Mesothelial cell of epicardium (in vitro differentiated cells): Measurements from ENCODE around the gene MAPK8IP3. TPM values are rescaled to one million over a fixed set of nuclear protein-coding genes. Genes with fewer than 3 reads are reported as not detected.

Experiments used
- DNase-seq, 2 experiments: peaks; one replicate each; pipeline ENCODE4 v3.0.0; 2021; ENCODE audit warnings: low spot score in 2 of 2; ENCODE audit not compliant: unreplicated experiment in 2 of 2
- H3K27ac Mint-ChIP-seq: 2 replicates; pipeline ENCODE4 v1.8.0; 2021; ENCODE audit warnings: mixed read lengths
- H3K27me3 Mint-ChIP-seq: 2 replicates; pipeline ENCODE4 v1.8.0; 2021; ENCODE audit warnings: low read depth, mixed read lengths
- H3K36me3 Mint-ChIP-seq: 2 replicates; pipeline ENCODE4 v1.8.0; 2021; ENCODE audit warnings: mixed read lengths
- H3K4me1 Mint-ChIP-seq: 2 replicates; pipeline ENCODE4 v1.8.0; 2021; ENCODE audit warnings: mixed read lengths
- H3K4me3 Mint-ChIP-seq: 2 replicates; pipeline ENCODE4 v1.8.0; 2021; ENCODE audit warnings: mild to moderate bottlenecking, moderate library complexity, mixed read lengths
- H3K9me3 Mint-ChIP-seq: 2 replicates; pipeline ENCODE4 v1.8.0; 2021; ENCODE audit warnings: mixed read lengths
- CTCF ChIP-seq: fragments of 200-600 bp; sonication (generic); IDR thresholded peaks from one replicate; pipeline ENCODE4 v1.5.0; 2021; ENCODE audit warnings: antibody characterized with exemption; ENCODE audit not compliant: unreplicated experiment
- total RNA-seq: library from RNA; stranded (reverse); gene quantifications from 3 replicates; pipeline ENCODE4 v1.2.1, GENCODE V29; 2021

Gene MAPK8IP3
- total RNA-seq, 1 donor from 2014 or later = 182 TPM

- peak overlapping the region; percentile 9 for H3K27ac Mint-ChIP-seq
- no peak for TF ChIP-seq CTCF
- H3K4me3 Mint-ChIP-seq = no peak overlapping the region
Observed at GRCh38 chr16:1734816-1735215, 28.8 kb downstream of the MAPK8IP3 start.

GRCh38 chr16:1740234-1740633 is 34.2 kb downstream of the MAPK8IP3 start:
- no peak overlapping the region for H3K4me3 Mint-ChIP-seq
- H3K27me3 Mint-ChIP-seq = no peaks in the 10 kb centered on the region
- peaks cover 3% of the 10 kb centered on the region for H3K4me1 Mint-ChIP-seq
- peaks cover 4% of the 10 kb centered on the region for H3K36me3 Mint-ChIP-seq
- no peak overlapping the region for H3K27ac Mint-ChIP-seq
- DNase-seq = no peak
- TF ChIP-seq CTCF = no peak
- no peaks in the 10 kb centered on the region for H3K9me3 Mint-ChIP-seq

More at GRCh38 chr16:1734816-1735215, 28.8 kb downstream of the MAPK8IP3 start:
- Mint-ChIP-seq H3K27me3 (no peaks in the 10 kb centered on the region), H3K9me3 (no peaks in the 10 kb centered on the region), H3K36me3 (no peaks in the 10 kb centered on the region), H3K4me1 (no peaks in the 10 kb centered on the region)
- DNase-seq = no peak

- H3K4me1 Mint-ChIP-seq = peaks cover 10% of the 10 kb centered on the region
- no peak overlapping the region for H3K4me3 Mint-ChIP-seq
- H3K27me3 Mint-ChIP-seq = no peaks in the 10 kb centered on the region
- H3K36me3 Mint-ChIP-seq = peaks cover 4% of the 10 kb centered on the region
- H3K27ac Mint-ChIP-seq = no peak overlapping the region
- TF ChIP-seq CTCF = no peak
- DNase-seq = no peak
- H3K9me3 Mint-ChIP-seq = no peaks in the 10 kb centered on the region
Observed at GRCh38 chr16:1740781-1741490, 34.9 kb downstream of the MAPK8IP3 start.

- Mint-ChIP-seq H3K9me3 (no peaks in the 10 kb centered on the region), H3K4me3 (no peak overlapping the region), H3K4me1 (peaks cover 12% of the 10 kb centered on the region), H3K36me3 (peaks cover 4% of the 10 kb centered on the region), H3K27ac (no peak overlapping the region), H3K27me3 (no peaks in the 10 kb centered on the region)
- DNase-seq = no peak
- no peak for TF ChIP-seq CTCF
Observed at GRCh38 chr16:1741553-1742165, 35.7 kb downstream of the MAPK8IP3 start.

- H3K4me1 Mint-ChIP-seq = peaks cover 12% of the 10 kb centered on the region
- no peaks in the 10 kb centered on the region for H3K27me3 Mint-ChIP-seq
- no peak overlapping the region for H3K4me3 Mint-ChIP-seq
- no peaks in the 10 kb centered on the region for H3K9me3 Mint-ChIP-seq
- no peak overlapping the region for H3K27ac Mint-ChIP-seq
- DNase-seq = no peak
- H3K36me3 Mint-ChIP-seq = peaks cover 4% of the 10 kb centered on the region
- TF ChIP-seq CTCF = no peak
Observed at GRCh38 chr16:1743376-1744337, 37.7 kb downstream of the MAPK8IP3 start.
